Stimulated activated CD8-positive, alpha-beta memory T cell treated with anti-CD3 and anti-CD28 coated beads, Interleukin-15, amount 100 ng/mL, for 48 hours (primary cell): ENCODE results near the gene IGF2BP1.
"Not testable (repeated sequence)": the region's sequence is repeated elsewhere in the genome, so short reads cannot be mapped to it uniquely, and the experiment has no call there.

Experiments used
- DNase-seq, 2 donors: peaks; one replicate each; pipeline ENCODE4 v3.0.0-alpha.2; 2020; ENCODE audit warnings: low read depth in 2 of 2

The IGF2BP1 gene

DNA sequence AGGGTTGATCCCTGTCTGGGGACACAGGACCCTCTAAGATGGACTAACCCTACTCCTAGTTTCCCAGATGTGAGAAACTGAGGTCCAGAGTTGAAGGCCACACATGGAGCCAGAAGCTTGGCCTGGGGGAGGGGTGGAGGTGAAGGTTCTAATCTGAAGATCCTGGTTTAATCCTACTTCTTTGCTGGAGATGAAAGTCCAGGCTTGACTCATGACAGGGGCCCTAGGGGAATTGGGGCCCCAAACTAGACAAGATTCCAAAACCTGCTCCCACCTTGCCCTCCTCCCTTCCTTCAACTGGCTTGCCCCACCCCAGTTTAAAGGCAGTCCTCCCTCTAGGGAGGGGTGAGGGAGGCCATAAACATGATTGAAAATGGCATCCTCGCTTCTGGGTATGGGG lies 21.6 kb downstream of the IGF2BP1 start:
- no peak for DNase-seq

DNA sequence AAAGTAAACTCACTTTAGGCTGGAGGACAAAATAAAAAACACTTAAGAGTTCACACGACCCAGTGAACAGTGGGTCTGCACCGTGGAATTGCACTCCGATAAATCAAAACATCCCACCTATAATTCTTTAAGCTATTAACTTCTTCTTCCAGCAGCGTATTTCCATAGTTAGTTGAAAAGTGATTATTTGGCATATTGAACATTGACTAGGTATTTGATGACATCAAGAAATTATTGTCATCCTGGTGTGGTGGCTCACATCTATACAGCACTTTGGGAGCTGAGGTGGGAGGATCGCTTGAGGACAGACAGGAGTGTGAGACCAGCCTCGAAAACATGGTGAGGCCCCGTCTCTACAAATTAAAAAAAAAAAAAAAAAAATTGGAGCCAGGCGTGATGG lies 23.4 kb downstream of the IGF2BP1 start:
- no peak for DNase-seq

DNA sequence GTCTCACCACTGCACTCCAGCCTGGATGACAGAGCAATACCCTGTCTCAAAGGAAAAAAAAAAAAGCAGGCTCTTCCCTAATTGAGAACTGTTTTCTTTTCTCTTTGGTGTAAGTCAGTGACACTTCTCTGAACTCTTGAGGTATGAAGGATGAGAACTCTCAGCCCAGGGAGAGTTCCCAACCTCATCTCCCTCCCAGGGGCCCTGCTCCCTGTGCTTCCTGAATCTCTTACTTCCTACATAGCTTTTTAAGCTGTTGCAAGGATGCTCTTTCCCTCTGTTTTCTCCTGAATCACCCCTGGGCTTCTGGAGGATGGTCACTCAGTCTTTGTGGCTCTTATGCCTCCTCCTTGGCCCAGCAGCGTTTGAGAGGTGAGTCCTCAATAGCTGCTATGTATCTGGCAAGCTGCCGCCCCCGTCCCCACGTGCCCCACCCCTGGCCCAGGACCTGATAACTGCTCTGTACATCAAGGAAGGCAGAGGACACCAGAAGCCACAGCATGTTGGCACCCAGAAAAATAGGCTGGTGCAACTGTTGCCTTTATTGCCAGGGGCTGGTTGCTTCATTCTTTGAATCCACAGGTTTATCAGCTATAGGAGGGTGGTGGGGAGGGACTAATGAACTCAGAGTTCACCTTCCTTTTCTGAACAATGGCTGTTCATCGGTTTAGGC lies 24.0 kb downstream of the IGF2BP1 start:
- DNase-seq = no peak

DNA sequence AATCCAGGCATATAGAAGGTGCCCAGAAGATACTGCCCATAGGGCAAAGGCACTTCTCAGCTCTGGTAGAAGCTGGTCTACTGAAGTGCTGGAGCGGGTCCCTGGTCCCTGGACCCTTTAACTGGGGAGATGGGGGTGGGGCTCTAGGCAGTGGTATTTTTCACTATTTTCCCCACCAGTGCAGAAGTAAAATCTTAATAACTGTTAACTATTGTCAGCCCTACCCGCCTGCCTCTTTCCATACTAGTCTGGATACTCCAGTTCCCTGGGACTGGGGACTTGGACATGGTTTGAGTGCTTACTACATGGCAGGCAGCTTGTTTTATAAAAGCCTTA lies 24.6 kb downstream of the IGF2BP1 start:
- no peak for DNase-seq

DNA sequence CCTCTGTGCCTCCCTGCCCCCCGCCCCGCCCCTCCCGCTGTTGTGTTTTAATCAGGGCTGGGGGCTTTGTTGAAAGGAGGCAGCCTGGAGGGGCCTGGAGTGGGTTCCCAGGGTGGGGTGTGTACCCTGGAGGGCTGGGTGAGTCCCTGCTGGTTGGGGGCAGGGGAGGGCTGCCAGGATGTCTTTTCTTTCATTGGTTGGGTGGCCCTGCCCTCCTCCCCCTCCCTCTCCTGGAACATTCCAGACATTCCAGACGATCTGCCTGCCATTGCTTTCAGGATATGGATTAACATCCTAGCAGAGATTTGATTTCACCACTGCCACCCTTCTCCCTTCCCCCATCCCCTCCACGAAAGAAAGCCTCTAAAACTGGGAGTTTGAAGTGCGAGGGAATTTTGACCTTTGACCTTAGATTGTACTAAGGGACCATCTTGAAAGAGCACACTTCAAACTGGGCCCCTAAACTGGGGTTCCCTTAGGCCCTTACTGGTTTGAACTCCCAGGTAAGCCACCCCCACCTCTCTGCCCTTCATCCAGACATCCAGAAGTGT lies 25.3 kb downstream of the IGF2BP1 start:
- DNase-seq = no peak

DNA sequence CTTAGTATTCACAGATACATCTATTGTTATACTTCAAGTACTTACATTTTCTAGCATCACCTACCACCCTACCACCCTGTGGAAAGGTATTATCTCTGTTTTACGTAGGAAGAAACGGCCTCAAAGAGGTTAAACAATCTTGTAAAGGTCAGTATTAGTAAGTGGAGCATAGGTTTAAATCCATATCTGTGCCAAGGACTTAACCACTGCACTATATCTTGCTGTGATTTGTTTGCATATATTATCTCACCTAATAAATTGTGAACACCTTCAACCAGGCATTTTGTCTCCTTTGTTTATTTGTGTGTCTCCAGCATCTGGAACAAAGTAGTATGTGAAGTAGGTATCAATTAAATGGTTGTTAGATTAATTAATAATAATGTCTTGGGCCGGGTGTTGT lies 27.3 kb downstream of the IGF2BP1 start:
- no peak for DNase-seq

DNA sequence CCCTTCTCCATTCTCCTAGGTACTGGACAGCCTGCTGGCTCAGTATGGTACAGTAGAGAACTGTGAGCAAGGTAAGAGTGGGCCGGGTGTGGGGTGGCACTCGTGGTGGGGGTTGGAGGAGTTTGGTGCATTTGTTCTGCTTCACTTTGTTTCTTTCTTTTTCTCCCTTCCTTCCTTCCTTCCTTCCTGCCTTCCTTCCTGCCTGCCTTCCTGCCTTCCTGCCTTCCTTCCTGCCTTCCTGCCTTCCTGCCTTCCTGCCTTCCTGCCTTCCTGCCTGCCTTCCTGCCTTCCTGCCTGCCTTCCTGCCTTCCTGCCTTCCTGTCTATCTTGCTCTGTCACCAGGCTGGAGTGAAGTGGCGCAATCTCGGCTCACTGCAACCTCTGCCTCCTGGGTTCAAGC lies 29.3 kb downstream of the IGF2BP1 start:
- DNase-seq = not testable (repeated sequence)

DNA sequence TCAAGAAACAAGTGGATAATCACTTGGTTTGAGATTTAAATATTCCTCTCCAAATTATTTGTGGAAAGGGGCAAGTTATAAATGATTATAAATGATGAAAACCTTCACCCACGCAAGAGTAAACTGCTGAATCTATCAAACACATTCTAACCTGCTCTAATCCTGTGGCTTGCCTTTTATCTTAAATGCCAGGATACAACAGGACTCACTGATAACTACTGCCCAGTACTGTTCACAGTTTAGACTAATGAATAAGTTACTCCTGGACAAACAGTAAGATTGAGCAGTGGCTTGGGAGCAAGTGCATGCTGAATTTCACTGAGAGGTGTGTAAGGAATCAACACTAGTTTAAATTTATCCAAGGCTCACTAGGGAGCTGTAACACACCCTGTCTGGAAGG lies 31.1 kb downstream of the IGF2BP1 start:
- DNase-seq = no peak

DNA sequence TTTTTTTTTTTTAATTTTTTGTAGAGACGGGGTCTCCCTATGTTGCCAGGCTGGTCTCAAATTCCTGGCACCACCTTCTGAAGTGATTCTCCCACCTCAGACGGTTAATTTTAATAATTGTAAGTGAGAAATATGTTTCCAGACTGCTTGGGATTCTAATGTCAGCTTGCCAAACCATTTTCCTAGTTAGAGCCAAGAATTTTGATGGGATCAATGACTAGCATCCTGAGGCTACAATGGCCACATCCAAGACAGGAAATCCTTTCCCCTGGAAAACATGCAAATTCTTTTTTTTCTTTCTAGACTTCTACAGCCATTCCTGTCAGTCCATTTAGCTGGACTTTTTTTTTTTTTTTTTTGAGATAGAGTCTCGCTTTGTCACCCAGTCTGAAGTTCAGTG lies 32.6 kb downstream of the IGF2BP1 start:
- no peak for DNase-seq

DNA sequence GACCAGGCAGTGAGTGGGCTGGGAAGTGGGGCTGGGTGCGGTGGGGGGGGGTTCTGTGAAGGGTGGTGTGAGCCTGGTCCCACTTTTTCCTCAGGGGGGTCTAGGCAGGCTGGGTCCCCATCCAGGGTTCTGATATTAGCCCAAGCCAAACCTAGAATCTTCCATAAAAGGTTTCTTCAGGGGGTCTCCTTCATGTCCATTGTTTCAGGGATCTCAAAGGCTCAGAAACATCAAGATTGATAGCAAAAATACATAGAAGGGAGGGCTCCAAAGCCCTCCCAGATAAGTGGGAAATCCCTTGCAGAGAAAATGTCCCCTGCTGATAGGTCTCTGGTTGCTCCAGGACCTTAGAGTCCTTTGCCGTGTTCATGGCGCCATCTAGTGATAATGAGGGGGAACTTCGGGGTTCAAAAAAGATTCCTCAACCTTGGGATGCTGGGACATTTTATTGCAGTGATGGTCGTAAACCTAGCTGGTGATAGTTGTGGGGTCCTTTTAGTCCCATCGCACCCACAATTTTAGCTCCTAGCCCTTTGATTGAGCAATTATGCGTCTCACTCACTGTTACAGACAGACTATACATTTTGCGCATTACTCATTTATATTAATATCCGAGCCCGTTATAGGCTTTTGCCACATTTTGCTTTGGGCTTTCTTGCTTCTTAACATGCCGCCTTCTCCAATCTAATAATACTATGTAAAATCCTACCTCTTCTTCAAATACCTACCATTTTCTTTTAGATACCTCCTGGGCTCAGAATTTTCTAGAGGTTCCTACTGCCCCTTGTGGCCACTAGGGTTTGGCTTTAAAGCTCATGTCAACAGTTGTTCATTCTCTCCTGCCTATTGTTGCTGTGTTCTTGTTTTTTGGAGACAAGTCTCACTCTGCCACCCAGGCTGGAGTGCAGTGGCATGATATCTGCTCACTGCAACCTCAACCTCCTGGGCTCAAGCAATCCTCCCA lies 35.1 kb downstream of the IGF2BP1 start:
- no peak for DNase-seq

DNA sequence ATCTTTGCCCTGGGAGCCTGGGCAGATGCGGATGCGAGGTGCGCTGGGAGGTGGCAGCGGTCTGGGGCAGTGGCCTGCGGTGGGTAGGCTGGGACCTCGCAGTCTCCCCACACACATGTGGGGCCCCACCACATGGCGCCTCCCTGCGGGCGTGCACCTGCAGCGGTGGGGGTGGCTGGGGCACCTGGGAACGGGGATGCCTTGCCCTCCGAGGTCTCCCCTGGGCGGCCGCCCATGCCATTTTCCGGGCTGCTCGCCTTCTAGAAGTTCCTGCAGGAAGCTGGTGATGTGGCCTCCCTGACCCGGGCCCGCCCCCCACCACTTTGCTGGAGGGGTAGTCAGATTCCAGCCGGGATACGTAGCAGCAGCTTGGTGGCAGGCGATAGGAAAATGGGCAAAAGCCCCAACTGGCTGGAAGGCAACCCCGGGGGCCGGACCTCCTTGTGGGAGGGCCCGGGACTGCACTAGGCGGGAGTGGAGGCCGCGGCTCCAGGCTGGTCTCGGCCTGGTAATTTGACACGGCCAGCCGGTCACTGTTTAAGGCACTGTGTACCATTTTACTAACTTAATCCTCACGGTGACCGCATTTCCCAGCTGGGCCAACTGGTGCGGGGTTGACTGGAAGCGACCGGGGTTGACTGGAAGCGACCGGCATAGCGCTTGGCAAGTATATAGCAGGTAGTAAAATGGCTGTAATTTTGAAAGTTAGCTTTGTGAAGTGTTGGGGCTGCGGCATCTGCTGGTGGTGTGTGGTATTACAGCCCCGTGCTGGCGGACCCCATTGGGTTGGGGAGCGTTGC lies 38.5 kb downstream of the IGF2BP1 start:
- DNase-seq = no peak

DNA sequence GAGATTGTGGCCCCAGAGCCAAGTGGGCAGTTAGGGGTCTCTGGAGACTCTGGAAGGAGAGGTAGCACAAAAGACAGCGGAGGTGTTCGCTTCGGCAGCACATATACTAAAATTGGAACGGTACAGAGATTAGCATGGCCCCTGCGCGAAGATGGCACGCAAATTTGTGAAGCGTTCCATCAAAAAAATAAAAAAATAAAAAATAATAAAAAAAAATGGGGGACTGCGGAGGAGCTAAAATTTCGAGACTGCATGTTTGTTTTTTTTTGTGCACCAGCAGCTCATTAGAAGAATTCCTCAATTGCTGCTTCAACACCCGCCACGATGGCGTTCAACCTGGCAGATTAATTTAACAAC lies 39.1 kb downstream of the IGF2BP1 start:
- no peak for DNase-seq

DNA sequence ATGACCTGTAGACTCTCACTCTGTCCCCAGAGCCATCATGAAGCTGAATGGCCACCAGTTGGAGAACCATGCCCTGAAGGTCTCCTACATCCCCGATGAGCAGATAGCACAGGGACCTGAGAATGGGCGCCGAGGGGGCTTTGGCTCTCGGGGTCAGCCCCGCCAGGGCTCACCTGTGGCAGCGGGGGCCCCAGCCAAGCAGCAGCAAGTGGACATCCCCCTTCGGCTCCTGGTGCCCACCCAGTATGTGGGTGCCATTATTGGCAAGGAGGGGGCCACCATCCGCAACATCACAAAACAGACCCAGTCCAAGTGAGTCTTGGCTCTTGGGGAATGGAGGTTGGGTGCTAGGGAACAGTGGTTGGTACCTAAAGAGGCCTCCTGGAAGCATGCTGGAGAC lies 41.0 kb downstream of the IGF2BP1 start:
- no peak for DNase-seq

DNA sequence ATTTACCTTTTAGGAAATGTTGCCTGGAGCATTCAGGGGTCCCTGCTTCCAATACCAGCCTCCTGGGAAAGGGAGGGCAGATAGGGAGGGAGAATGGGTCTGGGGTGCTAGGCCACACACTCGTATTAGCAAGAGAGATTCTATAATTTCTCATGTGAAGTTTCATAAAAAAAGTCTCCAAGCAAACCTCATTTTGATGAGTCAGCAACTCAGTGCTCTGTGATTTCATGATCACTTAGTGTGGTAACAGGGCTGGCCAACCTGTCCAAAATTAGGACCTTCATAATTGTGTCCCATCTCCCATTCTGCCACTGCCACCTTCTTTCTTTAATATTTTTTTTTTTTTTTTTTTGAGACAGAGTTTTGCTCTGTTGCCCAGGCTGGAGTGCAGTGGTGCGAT lies 41.4 kb downstream of the IGF2BP1 start:
- DNase-seq = no peak

DNA sequence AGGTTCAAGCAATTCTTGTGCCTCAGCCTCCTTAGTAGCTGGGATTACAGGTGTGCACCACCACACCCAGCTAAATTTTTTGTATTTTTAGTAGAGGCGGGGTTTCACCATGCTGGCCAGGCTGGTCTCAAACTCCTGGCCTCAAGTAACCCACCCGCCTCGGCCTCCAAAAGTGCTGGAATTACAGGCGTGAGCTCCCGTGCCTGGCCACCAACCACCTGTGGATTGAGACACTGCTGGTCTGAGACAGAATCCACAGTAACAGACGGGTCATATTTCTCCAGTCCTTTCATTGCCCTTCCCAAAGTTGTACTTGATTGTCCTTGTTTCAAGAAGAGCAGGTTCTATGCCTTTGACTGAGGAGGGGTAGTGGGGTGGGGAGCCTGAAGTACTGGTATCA lies 42.3 kb downstream of the IGF2BP1 start:
- not testable (repeated sequence) for DNase-seq

DNA sequence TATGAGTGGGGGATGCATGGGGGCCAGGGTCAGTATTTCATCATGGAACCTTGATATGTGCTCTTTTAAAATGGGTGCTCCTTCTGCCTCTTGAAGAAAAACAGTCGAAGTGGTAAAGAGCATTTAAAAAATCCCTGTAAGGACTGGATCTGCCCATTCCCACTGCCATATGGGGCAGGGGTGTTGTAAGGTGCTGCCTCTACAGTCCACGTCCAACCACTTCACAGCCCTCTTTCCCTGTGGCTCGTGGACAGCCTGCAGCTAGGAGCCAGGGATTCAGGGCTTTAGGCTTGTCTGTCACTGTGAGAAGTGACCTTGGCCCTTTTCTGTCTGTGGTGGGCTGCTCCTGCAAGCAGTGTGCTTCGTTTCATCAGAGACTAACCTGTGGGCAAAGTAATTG lies 44.3 kb downstream of the IGF2BP1 start:
- no peak for DNase-seq

DNA sequence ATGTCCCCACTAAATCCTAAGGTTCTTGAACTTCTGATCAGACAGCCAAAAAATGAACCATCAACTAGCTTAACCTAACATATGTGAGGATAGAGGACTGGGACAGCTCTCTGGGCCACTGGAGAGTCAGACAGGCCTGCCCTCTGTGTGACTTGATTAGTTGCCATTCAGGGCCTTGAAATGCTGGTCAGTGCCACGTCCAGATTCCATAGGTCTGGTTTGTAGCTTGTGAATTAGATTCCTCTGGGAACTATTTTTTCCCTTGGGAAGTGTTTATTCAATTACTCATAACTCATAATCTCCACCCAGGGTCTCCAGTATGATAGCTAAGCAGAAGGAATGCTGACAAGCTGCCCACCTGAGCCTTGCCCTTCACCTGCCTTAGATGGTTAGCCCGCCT lies 48.2 kb downstream of the IGF2BP1 start:
- DNase-seq = no peak

DNA sequence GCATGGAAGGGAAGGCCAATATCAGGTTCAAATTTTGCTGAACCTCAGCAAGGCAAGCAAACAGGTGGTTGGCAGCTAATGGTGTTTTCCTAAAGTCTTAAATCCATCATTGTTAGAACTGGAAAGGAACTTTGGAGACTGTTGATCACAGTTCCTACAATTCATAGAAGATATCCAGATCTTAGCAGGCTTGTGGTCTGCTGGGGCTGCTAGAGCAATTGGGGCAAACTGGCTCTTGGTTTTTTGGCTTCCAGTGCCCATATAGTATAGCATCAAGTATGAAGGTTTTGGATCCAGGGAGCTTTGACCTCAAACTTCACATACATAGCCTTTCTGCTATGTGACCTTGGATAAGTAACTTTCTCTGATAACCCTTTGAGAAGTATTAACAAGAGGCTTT lies 49.7 kb downstream of the IGF2BP1 start:
- DNase-seq = no peak

DNA sequence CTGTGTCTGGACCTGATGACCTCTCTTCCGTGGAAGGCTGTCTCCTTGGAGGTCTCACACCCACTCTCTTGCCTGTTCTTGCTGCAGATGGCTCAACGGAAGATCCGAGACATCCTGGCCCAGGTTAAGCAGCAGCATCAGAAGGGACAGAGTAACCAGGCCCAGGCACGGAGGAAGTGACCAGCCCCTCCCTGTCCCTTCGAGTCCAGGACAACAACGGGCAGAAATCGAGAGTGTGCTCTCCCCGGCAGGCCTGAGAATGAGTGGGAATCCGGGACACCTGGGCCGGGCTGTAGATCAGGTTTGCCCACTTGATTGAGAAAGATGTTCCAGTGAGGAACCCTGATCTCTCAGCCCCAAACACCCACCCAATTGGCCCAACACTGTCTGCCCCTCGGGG lies 52.1 kb downstream of the IGF2BP1 start:
- no peak for DNase-seq

DNA sequence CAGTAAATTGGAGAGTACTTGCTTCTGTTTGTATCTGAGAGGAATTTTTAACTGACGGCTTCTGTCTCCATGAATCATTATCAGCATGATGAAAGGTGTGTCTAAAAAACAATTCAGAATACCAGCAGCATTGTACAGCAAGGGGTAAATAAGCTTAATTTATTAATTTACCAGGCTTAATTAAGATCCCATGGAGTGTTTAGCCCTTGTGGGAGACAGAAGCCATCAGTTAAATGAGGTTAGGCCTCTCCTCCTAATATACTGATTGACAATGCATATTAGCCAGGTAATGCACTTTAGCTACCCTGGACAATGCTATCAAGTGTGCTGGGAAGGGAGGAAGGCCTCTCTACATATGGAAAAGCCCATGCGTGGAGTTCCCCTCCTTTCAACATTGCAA lies 53.4 kb downstream of the IGF2BP1 start:
- DNase-seq = no peak

DNA sequence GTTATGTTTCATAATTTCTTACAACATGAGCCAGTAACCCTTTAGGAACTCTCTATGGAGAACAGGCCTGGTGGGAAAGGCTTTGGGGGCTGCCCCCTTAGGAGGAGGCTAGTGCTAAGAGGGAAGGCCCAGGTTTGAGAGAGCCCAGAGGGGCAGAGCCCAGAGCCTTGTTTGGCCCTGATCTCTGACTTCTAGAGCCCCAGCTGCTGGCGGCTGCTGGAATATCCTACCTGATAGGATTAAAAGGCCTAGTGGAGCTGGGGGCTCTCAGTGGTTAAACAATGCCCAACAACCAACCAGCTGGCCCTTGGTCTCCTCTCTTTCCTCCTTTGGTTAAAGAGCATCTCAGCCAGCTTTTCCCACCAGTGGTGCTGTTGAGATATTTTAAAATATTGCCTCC lies 54.1 kb downstream of the IGF2BP1 start:
- DNase-seq = no peak

DNA sequence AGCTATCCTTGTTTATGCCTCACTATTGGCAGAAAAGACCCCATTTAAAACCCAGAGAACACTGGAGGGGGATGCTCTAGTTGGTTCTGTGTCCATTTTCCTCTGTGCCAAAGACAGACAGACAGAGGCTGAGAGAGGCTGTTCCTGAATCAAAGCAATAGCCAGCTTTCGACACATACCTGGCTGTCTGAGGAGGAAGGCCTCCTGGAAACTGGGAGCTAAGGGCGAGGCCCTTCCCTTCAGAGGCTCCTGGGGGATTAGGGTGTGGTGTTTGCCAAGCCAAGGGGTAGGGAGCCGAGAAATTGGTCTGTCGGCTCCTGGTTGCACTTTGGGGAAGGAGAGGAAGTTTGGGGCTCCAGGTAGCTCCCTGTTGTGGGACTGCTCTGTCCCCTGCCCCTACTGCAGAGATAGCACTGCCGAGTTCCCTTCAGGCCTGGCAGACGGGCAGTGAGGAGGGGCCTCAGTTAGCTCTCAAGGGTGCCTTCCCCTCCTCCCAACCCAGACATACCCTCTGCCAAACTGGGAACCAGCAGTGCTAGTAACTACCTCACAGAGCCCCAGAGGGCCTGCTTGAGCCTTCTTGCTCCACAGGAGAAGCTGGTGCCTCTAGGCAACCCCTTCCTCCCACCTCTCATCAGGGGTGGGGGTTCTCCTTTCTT lies 56.1 kb downstream of the IGF2BP1 start:
- no peak for DNase-seq
